RWPE1 (cell line): ENCODE data around the gene ELMO3.
A peak's percentile ranks its signal among the peaks of the same experiment; 100 is the strongest.

Experiments used
- CTCF ChIA-PET: fragments of 350-600 bp; sonication (Branson Sonifier 250); formaldehyde crosslinking; extraction: SDS; loops from one replicate; lab custom pipeline; 2021; lab: Yijun Ruan, JAX
- POLR2A ChIA-PET: fragments of 400-600 bp; formaldehyde crosslinking; extraction: SDS; loops from one replicate; lab custom pipeline; 2020; ENCODE audit warnings: antibody characterized with exemption; ENCODE audit not compliant: low non-redundant PET; lab: Yijun Ruan, JAX
- DNase-seq: peaks from one replicate; pipeline ENCODE4 v3.0.0; 2012; ENCODE audit warnings: low spot score
- H3K27ac ChIP-seq: fragments of 450-650 bp; 2 replicates; pipeline ENCODE4 v1.5.1; 2017
- TF ChIP-seq, protein P1 (sequence below): fragments of 450-650 bp; conservative IDR thresholded peaks from 2 replicates; pipeline ENCODE4 v1.5.1; 2017; ENCODE audit warnings: low read depth, mild to moderate bottlenecking

The ELMO3 gene

GRCh38 chr16:67158637-67159600 lies 40.0 kb upstream of the ELMO3 start:
- DNase-seq: no peak

DNA sequence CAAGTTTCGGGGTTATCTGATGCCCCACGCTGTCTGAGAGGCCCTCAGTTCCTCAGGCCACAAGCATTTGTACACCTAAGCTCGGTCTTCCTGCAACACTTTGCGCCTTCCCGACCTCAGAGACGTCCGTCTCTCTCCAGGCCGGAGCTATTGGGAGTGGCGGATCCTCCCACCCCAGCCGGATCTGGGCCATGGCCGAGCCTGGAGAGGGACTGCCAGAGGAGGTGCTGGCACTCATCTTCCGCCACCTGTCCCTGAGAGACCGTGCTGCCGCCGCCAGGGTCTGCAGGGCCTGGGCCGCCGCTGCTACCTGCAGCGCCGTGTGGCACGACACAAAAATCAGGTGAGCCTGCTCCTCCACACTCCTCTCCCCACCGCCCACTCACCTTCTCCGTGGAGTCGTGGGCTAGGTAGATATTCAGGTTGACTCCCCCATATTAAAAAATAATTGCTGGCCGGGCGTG lies 37.3 kb upstream of the ELMO3 start:
- TF ChIP-seq, protein P1, sequence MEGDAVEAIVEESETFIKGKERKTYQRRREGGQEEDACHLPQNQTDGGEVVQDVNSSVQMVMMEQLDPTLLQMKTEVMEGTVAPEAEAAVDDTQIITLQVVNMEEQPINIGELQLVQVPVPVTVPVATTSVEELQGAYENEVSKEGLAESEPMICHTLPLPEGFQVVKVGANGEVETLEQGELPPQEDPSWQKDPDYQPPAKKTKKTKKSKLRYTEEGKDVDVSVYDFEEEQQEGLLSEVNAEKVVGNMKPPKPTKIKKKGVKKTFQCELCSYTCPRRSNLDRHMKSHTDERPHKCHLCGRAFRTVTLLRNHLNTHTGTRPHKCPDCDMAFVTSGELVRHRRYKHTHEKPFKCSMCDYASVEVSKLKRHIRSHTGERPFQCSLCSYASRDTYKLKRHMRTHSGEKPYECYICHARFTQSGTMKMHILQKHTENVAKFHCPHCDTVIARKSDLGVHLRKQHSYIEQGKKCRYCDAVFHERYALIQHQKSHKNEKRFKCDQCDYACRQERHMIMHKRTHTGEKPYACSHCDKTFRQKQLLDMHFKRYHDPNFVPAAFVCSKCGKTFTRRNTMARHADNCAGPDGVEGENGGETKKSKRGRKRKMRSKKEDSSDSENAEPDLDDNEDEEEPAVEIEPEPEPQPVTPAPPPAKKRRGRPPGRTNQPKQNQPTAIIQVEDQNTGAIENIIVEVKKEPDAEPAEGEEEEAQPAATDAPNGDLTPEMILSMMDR: no peak
- H3K27ac ChIP-seq: peak overlapping the region; percentile 82
- CTCF ChIA-PET: interaction anchor here (1.0 kb wide), 1 partner anchor 18 kb away, joined by 3 read pairs; no protein-coding TSS in a partner anchor
- POLR2A ChIA-PET: no interaction called here
- no peak for DNase-seq

More at GRCh38 chr16:67158637-67159600, 40.0 kb upstream of the ELMO3 start:
- H3K27ac ChIP-seq: peak overlapping the region; percentile 82
- ChIA-PET POLR2A (interaction anchor here (1.0 kb wide), 1 partner anchor 188 kb away, joined by 3 read pairs; no protein-coding TSS in a partner anchor), CTCF (interaction anchor here (0.7 kb wide), 1 partner anchor 27 kb away, joined by 3 read pairs; no protein-coding TSS in a partner anchor)
- TF ChIP-seq, protein P1: no peak

DNA sequence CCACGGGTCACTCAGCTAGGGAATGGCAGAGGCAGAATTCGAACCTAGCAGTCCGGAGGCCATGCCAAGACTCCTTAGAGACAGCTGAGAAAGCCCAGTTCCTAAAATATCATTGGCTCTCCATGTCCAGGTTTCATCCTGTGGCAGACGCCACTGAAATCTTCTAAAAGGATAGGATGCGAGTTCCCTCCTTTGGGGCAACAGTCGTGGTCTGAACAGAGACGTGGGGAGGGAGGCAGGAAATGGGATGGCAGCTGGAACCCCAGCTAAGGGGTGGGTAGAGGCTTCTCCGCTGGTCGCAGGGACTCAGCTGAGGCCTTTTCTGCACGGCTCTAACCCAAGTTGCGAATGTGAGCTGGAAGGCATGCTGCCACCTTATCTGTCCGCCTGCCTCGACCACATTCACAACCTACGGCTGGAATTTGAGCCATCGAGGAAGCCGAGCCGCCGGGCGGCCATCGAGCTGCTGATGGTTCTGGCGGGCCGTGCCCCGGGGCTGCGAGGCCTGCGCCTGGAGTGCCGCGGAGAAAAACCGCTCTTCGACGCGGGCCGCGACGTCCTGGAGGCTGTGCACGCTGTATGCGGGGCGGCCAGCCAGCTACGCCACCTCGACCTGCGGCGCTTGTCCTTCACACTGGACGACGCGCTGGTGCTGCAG lies 36.3 kb upstream of the ELMO3 start:
- ChIA-PET POLR2A (interaction anchor here (1.2 kb wide), 1 partner anchor 12 kb away, joined by 6 read pairs; no protein-coding TSS in a partner anchor), CTCF (interaction anchor here (0.6 to 1.4 kb wide), 5 partner anchors 12 to 184 kb away, joined by 3 to 5 read pairs (median 3); no protein-coding TSS in a partner anchor)
- peak overlapping the region; percentile 98 for H3K27ac ChIP-seq
- no peak for DNase-seq
- TF ChIP-seq, protein P1: no peak

GRCh38 chr16:67163164-67163998 lies 35.5 kb upstream of the ELMO3 start:
- TF ChIP-seq, protein P1: no peak
- H3K27ac ChIP-seq: peak overlapping the region; percentile 98
- CTCF ChIA-PET: interaction anchor here (0.6 to 1.4 kb wide), 6 partner anchors 8 to 119 kb away, joined by 3 to 5 read pairs (median 3); no protein-coding TSS in a partner anchor
- POLR2A ChIA-PET: interaction anchor here (1.2 kb wide), 1 partner anchor 11 kb away, joined by 6 read pairs; no protein-coding TSS in a partner anchor
- DNase-seq: no peak

DNA sequence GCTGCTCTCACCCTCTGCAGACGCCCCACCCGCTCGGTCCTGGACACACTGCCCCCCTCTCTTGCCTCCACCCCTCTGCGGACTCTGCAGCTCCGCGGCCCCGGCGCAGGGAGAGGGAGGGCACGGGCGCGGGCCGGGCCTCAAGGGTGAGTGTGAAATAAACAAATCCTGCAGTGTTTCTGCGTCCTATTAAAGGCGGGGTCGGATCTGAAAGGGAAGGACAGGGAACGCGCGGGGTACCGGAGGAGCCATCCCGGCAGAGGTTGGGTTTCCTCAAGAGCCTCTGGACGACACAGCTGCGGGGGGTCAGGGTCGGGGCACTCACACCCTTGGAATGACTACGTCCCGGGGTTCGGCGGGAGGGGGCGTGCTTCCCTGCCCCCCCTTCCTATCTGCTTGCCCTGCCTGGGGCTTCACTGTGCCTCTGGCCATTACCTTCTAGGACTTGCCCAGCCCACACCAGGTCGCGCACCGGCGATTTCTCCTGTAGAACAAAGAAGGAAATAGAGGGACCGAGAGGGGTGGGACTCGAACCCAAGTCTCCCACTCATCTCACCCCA lies 34.9 kb upstream of the ELMO3 start:
- H3K27ac ChIP-seq: peak overlapping the region; percentile 98
- ChIA-PET CTCF (interaction anchor here (0.6 to 1.4 kb wide), 4 partner anchors 8 to 15 kb away, joined by 3 to 4 read pairs (median 3); no protein-coding TSS in a partner anchor), POLR2A (interaction anchor here (1.2 kb wide), 1 partner anchor 11 kb away, joined by 6 read pairs; no protein-coding TSS in a partner anchor)
- no peak for DNase-seq
- TF ChIP-seq, protein P1: no peak
